COLO668 (cell line): ENCODE results near the gene ZNF282.
A peak's percentile ranks its signal among the peaks of the same experiment; 100 is the strongest.

Experiments
- DNase-seq: peaks from one replicate; lab custom pipeline; 2025; ENCODE audit not compliant: unreplicated experiment; lab: John Stamatoyannopoulos, UW

ZNF282 gene

DNA sequence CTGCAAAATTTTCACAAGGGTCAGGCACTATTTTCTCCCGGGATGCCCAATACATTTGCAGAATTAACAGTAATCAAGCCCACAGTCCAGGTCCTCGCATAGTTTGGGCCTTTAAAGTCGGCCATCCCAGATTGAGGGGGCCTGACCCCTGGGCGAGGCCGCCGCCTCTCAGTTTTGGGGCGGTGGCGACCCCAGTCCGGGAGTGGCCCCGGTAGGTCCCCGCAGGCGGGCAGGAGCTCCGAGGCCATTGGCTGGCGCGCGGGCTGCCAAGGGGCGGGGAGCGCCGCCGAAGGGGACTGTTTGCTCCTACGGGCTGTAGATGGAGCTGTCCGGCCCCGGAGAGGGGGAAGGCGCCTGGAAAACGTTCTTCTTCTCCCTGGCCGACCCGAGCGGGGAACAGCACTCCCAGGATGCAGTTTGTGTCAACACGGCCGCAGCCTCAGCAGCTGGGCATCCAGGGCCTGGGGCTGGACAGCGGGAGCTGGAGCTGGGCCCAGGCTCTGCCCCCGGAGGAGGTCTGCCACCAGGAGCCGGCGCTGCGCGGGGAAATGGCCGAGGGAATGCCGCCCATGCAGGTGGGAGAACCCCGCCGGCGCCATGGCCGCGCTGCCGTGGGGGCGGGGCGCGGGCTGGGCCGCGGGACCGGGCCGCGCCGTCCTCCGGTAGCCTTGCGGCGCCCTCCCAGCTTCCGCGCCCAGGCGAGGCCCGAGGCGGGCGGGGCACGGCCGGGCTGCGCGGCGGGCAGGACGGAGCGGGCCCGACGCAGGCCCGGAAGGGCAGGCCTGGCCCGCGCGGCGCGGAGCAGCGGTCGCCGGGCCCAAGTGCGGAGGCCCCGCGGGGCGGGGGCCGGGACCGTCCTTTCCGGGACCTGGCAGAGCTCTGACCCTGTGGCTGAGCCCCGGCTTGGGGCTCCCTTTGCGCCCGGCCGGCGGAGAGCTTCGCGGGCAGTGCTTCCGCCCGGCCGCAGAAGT is at the start of gene ZNF282:
TSS of gene ZNF282 (plus strand) at position 367 of the 971 bp plus-strand sequence. CDS start at position 411, 44 bp downstream.
- peak; percentile 93 for DNase-seq

DNA sequence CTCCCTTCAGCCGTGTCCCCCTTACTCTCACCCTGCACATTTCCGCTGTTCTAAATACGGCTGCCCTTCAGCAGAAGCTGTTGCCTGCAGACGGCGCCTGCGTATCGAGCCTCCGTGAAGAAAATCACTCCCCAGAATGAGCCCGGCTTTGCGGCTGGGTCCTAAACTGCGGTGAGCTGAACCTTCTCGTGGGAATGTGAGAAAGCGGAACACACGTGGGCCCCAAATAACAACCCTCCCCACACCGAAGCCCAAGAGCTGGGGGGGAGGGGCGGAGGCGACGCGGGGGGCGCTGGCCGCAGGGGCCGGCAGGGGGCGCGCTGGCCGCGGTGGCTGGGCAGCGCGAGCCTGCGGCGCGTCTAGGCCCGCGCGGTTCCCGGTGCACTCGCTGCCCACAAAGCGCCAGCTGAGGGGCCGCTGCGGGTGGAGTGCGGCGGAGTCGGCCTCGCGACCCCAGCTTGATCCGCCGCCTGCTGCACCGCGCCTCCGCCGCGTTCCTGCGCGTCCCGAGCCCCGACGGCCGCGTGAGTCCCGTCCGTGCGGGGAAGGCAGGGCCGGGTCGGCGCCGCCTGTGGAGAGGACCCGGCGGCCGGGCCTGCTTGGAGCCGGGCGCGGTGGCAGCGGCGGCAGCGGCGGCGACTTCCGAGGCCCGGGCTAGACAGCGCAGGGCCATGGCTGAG is 48.1 kb upstream of the ZNF282 start, which contains the start of gene ZNF398:
TSS of gene ZNF398 (plus strand) at position 382 of the 680 bp plus-strand sequence. CDS start at position 672, 290 bp downstream.
- peak; percentile 90 for DNase-seq

- peak; percentile 71 for DNase-seq
Observed at GRCh38 chr7:149147752-149148653, 47.3 kb upstream of the ZNF282 start.

DNA sequence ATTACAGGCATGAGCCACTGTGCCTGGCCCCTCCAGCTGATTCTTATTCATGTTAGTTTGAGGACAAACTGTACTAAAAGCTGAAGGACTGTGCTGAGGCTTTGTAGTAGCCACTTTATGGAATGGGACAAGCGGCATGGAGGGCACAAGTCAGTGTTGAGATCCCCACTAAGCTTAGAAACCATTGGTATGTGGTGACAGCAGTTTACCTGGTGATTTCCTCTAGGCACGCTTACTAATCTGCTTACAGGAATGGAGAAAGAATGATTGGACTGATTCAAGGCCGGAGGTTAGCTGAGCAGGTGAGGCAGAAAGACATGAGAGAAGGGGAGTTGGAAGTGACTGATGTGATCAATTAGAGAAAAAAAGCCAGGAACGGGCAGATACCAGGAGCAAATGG is 44.4 kb upstream of the ZNF282 start:
- no peak for DNase-seq

GRCh38 chr7:149153346-149153745 is 42.0 kb upstream of the ZNF282 start:
- no peak for DNase-seq

GRCh38 chr7:149154056-149154455 is 41.3 kb upstream of the ZNF282 start:
- no peak for DNase-seq

- no peak for DNase-seq
Observed at GRCh38 chr7:149156898-149157297, 38.4 kb upstream of the ZNF282 start.

- no peak for DNase-seq
Observed at GRCh38 chr7:149161241-149161848, 34.0 kb upstream of the ZNF282 start.

- no peak for DNase-seq
Observed at GRCh38 chr7:149166142-149166541, 29.2 kb upstream of the ZNF282 start.

GRCh38 chr7:149166630-149167352 is 28.6 kb upstream of the ZNF282 start:
- no peak for DNase-seq

- DNase-seq = no peak
Observed at GRCh38 chr7:149171892-149172533, 23.3 kb upstream of the ZNF282 start.

GRCh38 chr7:149172534-149172920 is 22.8 kb upstream of the ZNF282 start:
- no peak for DNase-seq

GRCh38 chr7:149175150-149175549 is 20.2 kb upstream of the ZNF282 start:
- DNase-seq = no peak

GRCh38 chr7:149179241-149179640 is 16.1 kb upstream of the ZNF282 start:
- no peak for DNase-seq

GRCh38 chr7:149180722-149181449 is 14.5 kb upstream of the ZNF282 start:
- DNase-seq = no peak

- no peak for DNase-seq
Observed at GRCh38 chr7:149181450-149181790, 13.9 kb upstream of the ZNF282 start.

GRCh38 chr7:149184274-149184673 is 11.1 kb upstream of the ZNF282 start:
- DNase-seq = no peak

GRCh38 chr7:149188213-149188612 is 7.1 kb upstream of the ZNF282 start:
- DNase-seq = no peak
